ENCODE results near the gene CSTPP1. TPM values are rescaled to one million over a fixed set of nuclear protein-coding genes. Genes with fewer than 3 reads are reported as not detected.

CSTPP1 gene
- total RNA-seq, 4 donors from 2014 or later: 18.3 to 27.0 (median 24.6) TPM

DNA sequence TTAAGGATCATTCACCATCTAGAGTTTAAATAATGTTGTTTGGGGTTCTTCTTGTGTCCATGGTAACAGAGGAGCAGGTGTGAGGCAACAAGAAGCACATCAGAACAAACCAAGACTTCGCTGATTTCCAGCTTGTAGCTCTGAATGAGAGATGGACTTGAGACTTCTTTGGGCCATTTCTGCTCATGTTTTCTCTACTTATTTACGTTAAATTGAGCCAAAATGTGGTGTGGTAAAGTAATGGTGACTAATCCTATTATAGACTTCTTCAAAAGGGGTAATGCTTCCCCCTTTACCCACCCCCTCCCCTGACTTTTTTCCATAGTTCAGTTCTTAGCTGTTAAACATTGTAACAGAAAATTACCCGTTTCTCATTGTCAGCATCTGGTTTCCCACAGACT lies 65.2 kb downstream of the CSTPP1 start:
- Histone ChIP-seq H3K9me3 (no peaks in the 10 kb centered on the region), H3K27me3 (no peaks in the 10 kb centered on the region), H3K36me3 (no peaks in the 10 kb centered on the region), H3K4me3 (no peak overlapping the region), H3K27ac (no peak overlapping the region), H3K4me1 (peaks cover 22 to 44% (median 24%) of the 10 kb centered on the region in 4 donors)
- in situ Hi-C loops (cut with MboI; ENCODE audit: low pct_ligation_motif_present in 1 of 4, low pct_unique_long_range_greater_than_20kb in 1 of 4, low sequenced_read_pairs in 3 of 4) (no loop called here), intact Hi-C loops (cut with DNase I; ENCODE audit: low total_unique reads) (no loop called here)
- no peak for TF ChIP-seq POLR2AphosphoS5 (IDR thresholded peaks at IDR 0.05)
- no peak for TF ChIP-seq POLR2A (IDR thresholded peaks at IDR 0.05)
- TF ChIP-seq, protein P1, sequence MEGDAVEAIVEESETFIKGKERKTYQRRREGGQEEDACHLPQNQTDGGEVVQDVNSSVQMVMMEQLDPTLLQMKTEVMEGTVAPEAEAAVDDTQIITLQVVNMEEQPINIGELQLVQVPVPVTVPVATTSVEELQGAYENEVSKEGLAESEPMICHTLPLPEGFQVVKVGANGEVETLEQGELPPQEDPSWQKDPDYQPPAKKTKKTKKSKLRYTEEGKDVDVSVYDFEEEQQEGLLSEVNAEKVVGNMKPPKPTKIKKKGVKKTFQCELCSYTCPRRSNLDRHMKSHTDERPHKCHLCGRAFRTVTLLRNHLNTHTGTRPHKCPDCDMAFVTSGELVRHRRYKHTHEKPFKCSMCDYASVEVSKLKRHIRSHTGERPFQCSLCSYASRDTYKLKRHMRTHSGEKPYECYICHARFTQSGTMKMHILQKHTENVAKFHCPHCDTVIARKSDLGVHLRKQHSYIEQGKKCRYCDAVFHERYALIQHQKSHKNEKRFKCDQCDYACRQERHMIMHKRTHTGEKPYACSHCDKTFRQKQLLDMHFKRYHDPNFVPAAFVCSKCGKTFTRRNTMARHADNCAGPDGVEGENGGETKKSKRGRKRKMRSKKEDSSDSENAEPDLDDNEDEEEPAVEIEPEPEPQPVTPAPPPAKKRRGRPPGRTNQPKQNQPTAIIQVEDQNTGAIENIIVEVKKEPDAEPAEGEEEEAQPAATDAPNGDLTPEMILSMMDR (IDR thresholded peaks at IDR 0.05): no peak
- TF ChIP-seq EP300 (IDR thresholded peaks at IDR 0.05; ENCODE audit: low read depth): no peak
- WGBS, 2 donors (ENCODE audit: low coverage in 1 of 2): 72 to 90% methylated on average over 2 to 3 of the region's 3 CpGs
- no peak for DNase-seq

DNA sequence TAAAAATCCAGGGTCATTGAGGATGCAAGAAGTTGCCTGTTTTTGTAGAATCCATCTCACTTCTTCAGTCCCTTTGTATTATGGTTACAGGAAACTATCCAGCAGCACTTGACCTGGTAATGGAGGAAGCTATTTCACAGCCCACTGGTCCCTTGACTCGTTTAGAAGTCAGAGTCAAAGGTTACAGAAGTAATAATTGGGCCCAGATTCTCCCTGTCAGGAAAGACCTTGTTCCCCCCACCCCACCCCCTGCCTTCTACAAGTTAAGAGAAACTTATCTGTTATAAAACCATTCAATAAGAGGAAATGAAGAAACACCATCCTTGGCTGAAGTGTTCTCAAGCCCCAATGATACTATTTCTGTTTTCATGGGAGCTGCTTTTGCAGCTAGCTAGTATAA lies 65.8 kb downstream of the CSTPP1 start:
- intact Hi-C loops (cut with DNase I; ENCODE audit: low total_unique reads) (no loop called here), in situ Hi-C loops (cut with MboI; ENCODE audit: low pct_ligation_motif_present in 1 of 4, low pct_unique_long_range_greater_than_20kb in 1 of 4, low sequenced_read_pairs in 3 of 4) (no loop called here)
- TF ChIP-seq EP300 (IDR thresholded peaks at IDR 0.05; ENCODE audit: low read depth) (no peak), POLR2A (IDR thresholded peaks at IDR 0.05) (no peak), POLR2AphosphoS5 (IDR thresholded peaks at IDR 0.05) (no peak)
- TF ChIP-seq, protein P1 (IDR thresholded peaks at IDR 0.05): no peak
- no peaks in the 10 kb centered on the region for H3K36me3 ChIP-seq
- no peak overlapping the region for H3K4me3 ChIP-seq
- peaks cover 22 to 44% (median 24%) of the 10 kb centered on the region in 4 donors for H3K4me1 ChIP-seq
- H3K27me3 ChIP-seq: no peaks in the 10 kb centered on the region
- no peak overlapping the region for H3K27ac ChIP-seq
- no peak for DNase-seq
- 17 to 19% methylated on average over 1 of the region's 1 CpG for WGBS, 2 donors (ENCODE audit: low coverage in 1 of 2)
- no peaks in the 10 kb centered on the region for H3K9me3 ChIP-seq

DNA sequence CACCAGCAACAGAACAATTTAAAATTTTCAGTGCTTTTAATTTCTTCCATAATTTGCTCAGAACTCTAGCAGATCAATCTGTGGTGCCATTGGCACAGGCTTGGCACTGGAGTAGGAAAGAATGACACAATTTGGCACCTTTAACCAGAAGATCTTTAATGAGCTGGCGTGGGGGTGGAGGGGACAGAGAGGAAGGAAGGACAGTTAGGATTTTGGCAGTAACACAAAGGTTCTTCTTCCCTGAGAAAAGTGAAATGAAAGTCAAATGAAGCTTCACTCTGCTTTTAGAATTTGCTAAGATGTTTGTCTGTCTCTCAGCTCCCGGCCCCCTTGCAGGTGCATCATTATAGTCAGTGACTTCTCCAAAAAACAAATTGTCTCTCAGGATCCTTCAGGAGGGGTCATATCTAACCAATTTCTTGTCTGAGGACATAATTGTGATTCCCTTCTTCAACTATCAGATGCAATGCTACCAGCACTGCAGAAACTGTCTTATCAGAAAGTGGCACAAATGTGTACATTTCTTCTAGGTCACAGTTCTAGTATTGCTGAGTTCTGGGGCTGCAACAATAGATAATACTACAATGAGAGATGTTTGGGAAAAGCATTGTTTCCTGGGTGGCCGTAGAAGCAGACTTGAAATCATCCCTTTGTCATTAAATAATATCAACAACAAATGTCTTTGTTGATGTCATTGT lies 66.8 kb downstream of the CSTPP1 start:
- H3K27me3 ChIP-seq: no peaks in the 10 kb centered on the region
- no peaks in the 10 kb centered on the region for H3K9me3 ChIP-seq
- DNase-seq: no peak
- WGBS, 2 donors (ENCODE audit: low coverage in 1 of 2): 76 to 100% methylated on average over 1 to 3 of the region's 3 CpGs
- intact Hi-C loops (cut with DNase I; ENCODE audit: low total_unique reads): no loop called here
- H3K4me3 ChIP-seq: no peak overlapping the region
- H3K27ac ChIP-seq: peak overlapping the region in 3 of 4 donors; percentile 66 to 83 (median 79)
- in situ Hi-C loops (cut with MboI; ENCODE audit: low pct_ligation_motif_present in 1 of 4, low pct_unique_long_range_greater_than_20kb in 1 of 4, low sequenced_read_pairs in 3 of 4): no loop called here
- no peaks in the 10 kb centered on the region for H3K36me3 ChIP-seq
- H3K4me1 ChIP-seq: peaks cover 22 to 50% (median 24%) of the 10 kb centered on the region in 4 donors
- no peak for TF ChIP-seq POLR2AphosphoS5 (IDR thresholded peaks at IDR 0.05)
- TF ChIP-seq, protein P1 (IDR thresholded peaks at IDR 0.05): no peak
- no peak for TF ChIP-seq EP300 (IDR thresholded peaks at IDR 0.05; ENCODE audit: low read depth)
- TF ChIP-seq POLR2A (IDR thresholded peaks at IDR 0.05): no peak

DNA sequence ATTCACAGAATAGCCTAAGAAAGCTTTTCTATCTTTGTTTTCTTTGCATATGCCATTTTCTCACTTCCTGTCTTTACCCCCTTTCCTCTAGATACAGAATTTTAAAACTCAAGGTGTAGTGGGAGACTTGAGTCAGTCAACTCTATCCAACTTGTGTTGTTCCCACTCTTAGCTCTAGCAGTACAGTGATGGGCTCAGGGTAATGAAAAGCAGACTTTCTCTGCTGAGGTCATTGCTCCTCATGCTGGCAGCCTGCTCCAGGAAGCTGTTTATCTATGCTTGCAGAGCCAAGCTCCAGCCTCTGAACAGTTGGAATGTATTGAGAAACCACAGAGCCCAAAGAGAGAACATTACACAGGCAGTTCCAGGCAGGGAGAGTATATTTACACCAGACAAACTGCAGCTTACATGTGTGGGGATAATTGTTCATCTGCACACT lies 68.1 kb downstream of the CSTPP1 start:
- DNase-seq: peak; percentile 71
- peaks cover 22 to 50% (median 24%) of the 10 kb centered on the region in 4 donors for H3K4me1 ChIP-seq
- H3K27me3 ChIP-seq: no peaks in the 10 kb centered on the region
- H3K27ac ChIP-seq: peak overlapping the region; percentile 56 to 83 (median 72)
- TF ChIP-seq, protein P1 (IDR thresholded peaks at IDR 0.05): no peak
- TF ChIP-seq POLR2AphosphoS5 (IDR thresholded peaks at IDR 0.05): peak; percentile 87 to 94 (median 89)
- TF ChIP-seq POLR2A (IDR thresholded peaks at IDR 0.05): no peak
- peak; percentile 90 for TF ChIP-seq EP300 (IDR thresholded peaks at IDR 0.05; ENCODE audit: low read depth)
- no peaks in the 10 kb centered on the region for H3K36me3 ChIP-seq
- H3K9me3 ChIP-seq: no peaks in the 10 kb centered on the region
- intact Hi-C loops (cut with DNase I; ENCODE audit: low total_unique reads) (loop anchor here (2.0 kb wide), 1 partner anchor 56 kb away; no protein-coding TSS in a partner anchor), in situ Hi-C loops (cut with MboI; ENCODE audit: low pct_ligation_motif_present in 1 of 4, low pct_unique_long_range_greater_than_20kb in 1 of 4, low sequenced_read_pairs in 3 of 4) (no loop called here)
- no peak overlapping the region for H3K4me3 ChIP-seq
